ENCODE data around the gene PDE4B.

GRCh38 chr1:66341446-66342089 lies 548.9 kb downstream of the PDE4B start:
- TF ChIP-seq, protein P1, sequence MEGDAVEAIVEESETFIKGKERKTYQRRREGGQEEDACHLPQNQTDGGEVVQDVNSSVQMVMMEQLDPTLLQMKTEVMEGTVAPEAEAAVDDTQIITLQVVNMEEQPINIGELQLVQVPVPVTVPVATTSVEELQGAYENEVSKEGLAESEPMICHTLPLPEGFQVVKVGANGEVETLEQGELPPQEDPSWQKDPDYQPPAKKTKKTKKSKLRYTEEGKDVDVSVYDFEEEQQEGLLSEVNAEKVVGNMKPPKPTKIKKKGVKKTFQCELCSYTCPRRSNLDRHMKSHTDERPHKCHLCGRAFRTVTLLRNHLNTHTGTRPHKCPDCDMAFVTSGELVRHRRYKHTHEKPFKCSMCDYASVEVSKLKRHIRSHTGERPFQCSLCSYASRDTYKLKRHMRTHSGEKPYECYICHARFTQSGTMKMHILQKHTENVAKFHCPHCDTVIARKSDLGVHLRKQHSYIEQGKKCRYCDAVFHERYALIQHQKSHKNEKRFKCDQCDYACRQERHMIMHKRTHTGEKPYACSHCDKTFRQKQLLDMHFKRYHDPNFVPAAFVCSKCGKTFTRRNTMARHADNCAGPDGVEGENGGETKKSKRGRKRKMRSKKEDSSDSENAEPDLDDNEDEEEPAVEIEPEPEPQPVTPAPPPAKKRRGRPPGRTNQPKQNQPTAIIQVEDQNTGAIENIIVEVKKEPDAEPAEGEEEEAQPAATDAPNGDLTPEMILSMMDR (IDR thresholded peaks at IDR 0.05; ENCODE audit: low read depth, low read length), result no peak
- no peak for TF ChIP-seq EZH2phosphoT487 (IDR thresholded peaks at IDR 0.05; ENCODE audit: low read depth)
